Activated naive CD8-positive, alpha-beta T cell treated with anti-CD3 and anti-CD28 coated beads, Interleukin-2, amount 50 U/mL, for 16 hours (primary cell): Measurements from ENCODE around the gene AK9.
"Not testable (repeated sequence)": the region's sequence is repeated elsewhere in the genome, so short reads cannot be mapped to it uniquely, and the experiment has no call there.

Experiments
- DNase-seq: peaks from one replicate; pipeline ENCODE4 v3.0.0-alpha.2; 2020; ENCODE audit warnings: low read depth, low spot score

Gene AK9

DNA sequence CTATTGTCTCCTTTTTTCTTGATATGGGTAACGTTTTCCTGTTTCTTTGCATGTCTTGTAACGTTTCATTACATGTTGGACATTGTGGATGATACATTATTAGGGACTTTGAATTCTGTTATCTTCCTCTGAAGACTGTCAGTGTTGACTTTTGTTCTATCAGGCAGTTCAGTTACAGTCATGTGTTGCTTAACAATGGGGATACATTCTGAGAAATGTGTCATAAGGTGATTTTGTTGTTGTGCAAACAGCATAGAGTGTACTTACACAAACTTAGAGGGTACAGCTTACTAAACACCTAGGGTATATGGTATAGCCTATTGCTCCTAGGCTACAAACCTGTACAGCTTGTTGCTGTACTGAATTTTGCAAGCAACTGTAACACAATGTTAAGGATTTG lies 64.7 kb downstream of the AK9 start:
- no peak for DNase-seq

DNA sequence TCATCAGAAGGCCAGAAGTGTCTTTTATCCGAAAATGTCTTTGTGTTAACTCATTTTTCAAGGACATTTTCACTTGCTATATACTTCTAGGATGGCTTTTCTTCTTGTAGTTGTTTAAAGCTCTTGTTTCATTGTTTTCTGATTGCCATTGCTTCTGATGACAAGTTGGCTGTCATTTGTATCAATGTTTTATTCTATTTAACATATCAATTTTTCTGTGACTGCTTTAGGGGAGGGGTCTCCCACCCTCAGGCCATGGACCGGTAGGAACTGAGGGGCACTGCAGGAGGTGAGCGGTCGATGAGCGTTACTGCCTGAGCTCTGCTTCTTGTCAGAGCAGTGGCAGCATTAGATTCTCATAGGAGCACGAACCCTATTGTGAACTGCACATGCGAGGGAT lies 65.8 kb downstream of the AK9 start:
- DNase-seq, result no peak

DNA sequence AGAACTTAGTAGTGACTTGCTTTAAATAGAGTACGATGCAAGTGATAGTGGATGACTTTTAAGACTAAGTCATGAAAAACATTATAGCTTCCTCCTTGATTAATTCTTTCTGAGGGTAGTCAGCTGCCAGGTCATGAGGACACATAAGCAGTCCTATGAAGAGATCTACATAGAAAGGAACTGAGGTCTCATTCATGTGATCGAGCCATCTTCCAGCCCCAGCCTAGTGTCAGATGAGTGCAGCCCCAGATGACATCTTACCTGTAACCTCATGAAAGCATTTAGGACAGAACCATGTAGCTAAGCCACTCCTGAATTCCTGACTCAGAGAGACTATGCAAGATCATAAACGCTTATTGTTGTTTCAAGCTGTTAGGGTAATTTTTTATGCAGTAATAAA lies 67.7 kb downstream of the AK9 start:
- no peak for DNase-seq

DNA sequence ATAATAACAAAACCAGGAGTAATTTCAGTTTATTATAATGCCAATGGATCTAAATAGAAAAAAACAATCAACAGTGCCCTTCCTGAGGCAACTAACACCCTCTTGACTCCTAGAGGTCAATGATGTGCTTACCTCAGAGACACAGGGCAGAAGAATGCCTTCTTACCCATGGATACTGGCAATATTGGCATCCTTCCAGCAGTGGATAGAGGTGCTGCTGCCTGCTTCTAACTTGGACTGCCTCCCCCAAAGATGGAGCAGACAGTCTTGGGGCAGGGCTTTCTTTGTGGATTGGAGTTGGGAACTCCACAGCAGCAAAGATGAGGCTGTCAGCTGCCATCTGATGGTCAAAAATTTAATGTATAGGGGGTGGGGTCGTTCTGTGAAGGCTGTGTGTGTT lies 78.7 kb downstream of the AK9 start:
- no peak for DNase-seq

DNA sequence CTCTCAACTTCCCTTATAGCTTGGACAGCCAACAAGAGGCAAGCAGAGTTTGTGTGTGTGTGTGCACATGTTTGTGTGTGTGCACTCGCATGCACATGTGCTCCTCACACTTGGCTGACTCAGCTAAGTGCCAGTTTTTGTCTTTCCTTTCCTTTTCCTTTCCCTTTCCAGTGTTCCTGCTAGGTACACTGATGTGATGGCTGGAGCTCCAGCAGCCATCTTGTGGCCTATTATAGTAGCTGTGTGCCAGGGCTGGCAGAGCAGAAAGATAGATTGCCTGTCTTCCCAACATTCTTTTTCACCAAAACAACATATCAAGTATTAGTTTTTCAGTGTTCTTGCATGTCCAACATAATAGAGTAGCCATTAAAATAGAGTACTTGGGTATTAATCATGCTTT lies 79.5 kb downstream of the AK9 start:
- DNase-seq, result no peak

DNA sequence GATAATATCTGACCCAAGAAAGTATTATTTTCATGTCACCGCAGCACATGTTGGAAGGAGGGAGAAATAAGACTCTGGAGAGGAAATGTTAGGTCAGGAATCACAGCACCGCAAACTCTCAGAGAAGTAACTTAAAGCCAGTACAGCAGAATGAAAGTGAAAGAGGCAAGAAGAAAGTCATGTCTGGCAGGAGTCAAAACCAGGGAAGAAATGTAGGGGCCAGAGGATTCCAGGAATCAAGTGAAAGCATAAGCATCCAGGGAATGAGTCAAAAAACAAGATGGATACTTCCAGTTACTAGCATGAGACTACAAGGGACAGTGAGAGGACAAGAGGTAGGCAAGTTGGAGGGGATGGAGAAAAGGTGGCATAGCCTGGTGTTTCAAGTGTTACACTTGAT lies 80.4 kb downstream of the AK9 start:
- DNase-seq, result no peak

DNA sequence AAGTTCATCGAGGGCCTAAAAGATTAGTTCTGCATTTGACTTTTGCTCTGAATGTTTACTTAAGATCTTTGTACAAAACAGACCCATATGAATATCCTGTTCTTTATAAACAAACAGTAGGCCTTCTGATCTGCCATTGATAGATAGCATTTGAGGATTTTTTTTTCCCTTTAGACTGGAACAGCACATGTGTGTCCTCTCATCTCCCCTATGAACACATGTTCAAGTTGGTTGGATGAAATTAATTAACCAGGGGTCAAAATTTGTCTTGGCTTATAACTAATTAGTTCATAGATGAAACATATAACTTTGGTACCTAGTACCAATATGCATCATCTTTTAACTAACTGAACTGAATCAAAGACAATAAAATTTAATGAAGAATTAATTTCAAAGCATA lies 81.3 kb downstream of the AK9 start:
- no peak for DNase-seq

DNA sequence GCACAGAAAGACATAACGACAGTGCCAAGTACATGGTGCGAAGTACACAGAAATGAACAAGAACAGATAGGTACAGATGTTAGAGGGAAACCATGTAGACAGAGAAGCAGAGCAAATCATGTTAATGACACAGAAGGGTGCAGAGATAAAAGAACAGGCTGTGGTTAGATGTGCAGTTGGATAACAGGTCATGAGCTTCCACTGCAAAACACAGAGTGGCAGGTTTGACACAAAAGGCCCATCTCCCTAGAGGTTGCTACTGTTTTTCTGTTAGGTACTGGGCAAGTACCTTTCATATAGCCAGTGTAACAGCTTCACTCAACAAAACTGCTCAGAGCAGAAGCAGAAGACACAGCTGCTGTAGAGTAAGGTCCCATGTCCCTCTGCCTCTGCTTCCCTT lies 84.6 kb downstream of the AK9 start:
- DNase-seq, result no peak

DNA sequence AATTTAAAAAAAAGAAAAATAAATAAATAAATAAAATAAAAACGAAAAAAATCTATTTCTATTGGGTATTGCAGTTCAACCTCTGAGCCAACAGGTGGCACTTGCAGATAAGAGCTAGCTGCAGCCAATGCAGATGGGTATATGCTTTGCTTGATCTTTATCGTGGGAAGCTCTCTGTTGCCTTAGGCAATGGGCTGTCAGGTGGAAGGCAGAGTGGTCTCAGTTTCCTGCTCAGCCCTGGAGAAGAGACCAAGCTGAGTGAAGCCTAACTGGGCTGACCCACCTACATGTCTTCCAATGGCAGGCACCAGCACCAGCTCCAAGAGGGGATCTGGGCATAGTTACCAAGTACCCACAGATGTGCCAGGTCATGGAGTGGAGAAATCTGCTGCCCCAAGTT lies 95.0 kb downstream of the AK9 start:
- DNase-seq, result no peak

DNA sequence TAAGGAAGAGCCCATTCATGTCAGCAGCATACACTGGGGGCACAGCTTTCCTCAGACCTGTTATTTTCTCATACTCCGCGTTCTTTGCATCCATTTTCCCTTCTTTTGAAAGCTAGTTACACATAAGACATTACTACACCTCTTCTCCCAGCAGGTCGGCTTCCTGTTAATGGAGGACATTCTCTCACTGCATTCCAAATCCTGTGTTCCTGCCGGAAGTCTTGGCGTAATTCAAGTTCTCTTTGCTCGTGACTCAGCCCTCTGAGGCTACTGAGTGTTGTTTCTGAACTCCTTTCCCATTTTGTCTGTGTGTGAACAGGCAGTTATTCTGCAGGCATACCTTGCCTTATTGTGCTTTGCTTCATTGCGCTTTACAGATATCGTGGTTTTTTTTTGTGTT lies 110.5 kb downstream of the AK9 start:
- no peak for DNase-seq

DNA sequence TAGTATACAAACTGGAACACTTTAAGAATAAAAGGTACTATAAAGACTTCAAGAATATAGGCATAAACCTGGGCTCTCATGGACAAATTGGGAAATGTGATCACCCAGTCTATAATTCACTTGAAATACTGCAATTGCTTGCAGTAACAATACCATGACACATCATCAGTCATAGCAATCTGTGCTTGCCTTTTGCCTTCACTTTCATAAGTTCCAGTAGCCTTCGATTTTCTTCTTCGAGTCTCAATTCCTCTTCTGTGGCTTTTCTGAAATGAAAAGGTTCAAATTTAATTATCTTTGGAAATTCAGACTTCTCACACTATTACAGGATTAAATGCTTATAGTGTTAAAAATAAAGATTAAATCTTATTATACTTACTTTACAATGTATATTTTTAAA lies 111.6 kb downstream of the AK9 start:
- no peak for DNase-seq

DNA sequence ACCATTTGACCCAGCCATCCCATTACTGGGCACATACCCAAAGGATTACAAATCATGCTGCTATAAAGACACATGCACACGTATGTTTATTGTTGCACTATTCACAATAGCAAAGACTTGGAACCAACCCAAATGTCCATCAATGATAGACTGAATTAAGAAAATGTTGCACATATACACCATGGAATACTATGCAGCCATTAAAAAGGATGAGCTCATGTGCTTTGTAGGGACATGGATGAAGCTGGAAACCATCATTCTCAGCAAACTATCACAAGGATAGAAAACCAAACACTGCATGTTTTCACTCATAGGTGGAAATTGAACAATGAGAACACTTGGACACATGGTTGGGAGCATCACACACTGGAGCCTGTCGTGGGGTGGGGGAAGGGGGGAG lies 121.1 kb downstream of the AK9 start:
- not testable (repeated sequence) for DNase-seq

DNA sequence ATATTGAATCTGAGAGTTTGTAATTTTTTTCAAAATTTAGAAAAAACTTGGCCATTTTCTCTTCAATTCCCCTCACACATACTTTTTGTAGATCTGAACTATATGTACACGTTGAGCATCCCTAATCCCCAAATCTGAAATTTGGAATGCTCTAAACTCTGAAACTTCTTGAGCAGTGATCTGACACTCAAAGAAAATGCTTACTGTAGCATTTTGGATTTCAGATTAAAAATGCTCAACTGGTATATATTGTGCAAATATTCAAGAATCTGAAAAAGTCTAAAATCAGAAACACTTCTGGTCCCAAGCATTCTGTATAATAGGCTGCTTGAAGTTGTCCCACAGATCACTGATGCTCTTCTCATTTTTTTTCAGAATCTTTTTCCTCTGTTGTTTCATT lies 129.2 kb downstream of the AK9 start:
- DNase-seq, result no peak

DNA sequence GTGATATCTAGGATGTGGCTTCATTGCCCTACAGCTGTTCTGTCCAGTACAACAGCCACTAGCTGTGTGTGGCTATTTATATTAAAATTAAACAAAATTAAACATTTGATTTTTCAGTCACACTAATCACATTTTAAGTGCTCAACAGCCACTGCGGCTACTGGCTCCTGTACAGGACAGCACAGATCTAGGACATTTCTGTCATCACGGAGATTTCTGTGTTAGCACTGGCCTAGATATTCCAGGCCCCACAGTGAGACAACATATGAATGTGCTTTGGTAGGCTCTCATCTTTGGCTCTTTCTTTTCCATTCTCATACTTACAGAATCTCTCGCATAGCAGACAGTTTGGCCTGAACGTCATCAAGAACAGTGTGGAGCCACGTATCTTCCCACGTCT lies 159.6 kb downstream of the AK9 start:
- no peak for DNase-seq

DNA sequence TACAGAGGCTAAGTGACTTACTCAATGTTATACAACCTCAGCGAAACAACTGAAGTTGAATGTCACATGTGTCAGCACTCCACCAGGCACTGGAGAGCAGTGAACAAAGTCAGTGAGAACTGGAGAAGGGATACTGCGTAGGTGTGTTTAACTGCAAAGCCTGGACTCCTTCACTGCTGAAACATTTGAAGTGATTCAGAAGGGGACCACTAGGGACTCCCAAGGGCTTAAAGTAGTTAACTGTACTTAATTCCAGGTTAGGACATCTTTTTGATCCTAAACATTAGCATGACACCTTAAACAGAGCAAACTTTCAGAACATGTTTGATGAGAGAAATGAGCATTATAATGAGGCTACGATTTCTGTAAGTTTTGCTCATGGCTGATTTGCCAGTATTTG lies 163.0 kb downstream of the AK9 start:
- no peak for DNase-seq

DNA sequence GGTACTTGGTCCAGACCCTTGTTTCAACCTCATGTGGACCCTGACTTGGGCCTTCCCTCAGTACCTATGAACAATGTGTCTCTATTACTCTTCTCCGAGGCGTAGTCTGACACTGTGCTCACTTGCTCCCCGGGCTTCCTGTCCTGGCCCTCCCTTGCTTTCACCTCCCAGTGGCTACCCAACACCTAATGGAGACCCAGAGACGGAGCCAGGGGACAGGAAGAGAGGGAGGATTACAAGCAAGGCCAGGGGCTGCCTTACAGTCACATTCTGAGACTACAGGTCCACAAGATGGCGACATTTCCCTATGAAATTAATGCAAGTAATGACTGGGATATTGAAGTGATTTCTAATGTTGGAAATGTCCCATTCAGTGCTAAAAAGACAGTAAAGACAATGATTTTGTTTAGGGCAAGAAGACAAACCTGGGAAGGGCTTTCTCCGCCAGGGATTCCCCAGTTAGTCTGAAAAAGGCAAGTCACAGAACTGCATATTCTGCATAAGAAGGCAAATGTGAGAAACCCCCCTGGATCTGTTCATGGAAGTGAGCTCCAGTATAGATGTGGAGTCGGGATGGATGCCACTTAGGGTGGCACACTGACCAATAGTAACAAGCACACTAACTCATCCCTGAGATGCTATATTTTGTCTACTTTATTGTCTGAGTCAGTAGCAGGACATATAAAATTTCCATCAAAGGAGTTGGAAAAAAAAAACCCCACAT lies 163.9 kb downstream of the AK9 start:
- DNase-seq, result peak; percentile 25

DNA sequence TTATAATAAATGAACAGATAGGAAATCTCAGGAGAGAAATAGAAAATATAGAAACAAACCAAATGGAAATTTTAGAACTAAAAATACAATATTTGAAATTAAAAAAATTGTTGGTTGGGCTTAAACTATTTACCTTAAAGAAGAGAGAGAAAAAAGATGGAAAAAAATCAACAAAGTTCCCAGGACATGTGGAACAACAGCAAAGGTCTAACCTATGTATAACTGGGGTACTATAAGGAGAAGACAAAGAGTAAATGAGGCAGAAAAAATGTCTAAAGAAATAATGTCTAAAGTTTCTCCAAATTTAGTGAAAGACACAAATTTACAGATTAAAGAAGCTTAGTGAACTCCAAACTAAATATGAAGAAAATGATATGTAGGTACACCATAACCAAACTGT lies 166.9 kb downstream of the AK9 start:
- DNase-seq, result no peak

DNA sequence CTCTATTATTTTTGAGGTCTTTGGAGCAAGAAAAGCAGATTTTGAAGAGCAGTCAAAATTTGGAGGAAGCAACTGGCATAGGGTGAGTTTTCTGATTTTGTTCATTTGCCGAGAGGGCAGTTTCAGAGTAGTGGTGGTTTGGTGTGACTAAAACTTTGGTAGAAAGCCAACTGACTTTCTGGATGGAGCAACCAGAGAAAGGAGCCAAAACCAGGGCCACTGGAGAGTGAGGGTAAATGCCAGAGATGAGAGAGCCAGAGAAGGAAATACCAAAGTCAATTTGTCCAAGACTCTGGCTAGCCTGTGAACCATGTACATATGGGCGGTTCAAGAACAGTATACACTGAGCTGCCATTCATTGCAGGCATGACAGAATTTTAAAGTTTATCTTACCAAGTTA lies 167.5 kb downstream of the AK9 start:
- DNase-seq, result no peak

DNA sequence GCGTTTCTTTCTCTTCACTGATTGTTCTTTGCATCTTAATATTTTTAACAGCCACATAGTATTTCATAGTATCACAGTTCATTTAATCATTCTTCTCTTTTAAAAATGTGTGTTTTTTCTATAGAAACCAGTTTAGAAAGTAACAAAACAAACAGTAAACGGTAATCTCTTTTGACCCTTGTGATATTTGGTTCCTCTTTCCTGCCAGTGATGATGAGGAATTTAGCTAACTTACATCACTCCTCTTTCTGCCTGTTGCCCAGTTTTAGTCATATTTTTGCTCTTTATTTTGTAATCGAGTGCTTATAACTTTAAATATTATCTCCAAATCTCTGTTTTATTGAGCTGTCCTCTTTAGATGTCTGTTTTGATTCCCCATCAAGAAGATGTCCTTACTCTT lies 169.9 kb downstream of the AK9 start:
- no peak for DNase-seq

DNA sequence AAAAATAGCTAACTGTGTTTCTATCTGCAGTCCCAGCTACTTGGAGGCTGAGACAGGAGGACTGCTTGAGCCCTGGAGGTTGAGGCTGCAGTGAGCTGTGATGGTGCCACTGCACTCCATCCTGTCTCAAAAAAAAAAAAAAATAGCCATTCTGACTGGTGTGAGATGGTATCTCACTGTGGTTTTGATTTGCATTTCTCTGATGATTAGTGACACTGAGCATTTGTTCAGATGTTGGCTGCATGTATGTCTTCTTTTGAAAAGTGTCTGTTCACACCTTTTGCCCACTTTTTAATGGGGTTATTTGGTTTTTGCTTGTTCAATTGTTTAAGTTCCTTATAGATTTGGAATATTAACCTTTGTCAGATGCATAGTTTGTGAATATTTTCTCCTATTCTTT lies 171.4 kb downstream of the AK9 start:
- not testable (repeated sequence) for DNase-seq

DNA sequence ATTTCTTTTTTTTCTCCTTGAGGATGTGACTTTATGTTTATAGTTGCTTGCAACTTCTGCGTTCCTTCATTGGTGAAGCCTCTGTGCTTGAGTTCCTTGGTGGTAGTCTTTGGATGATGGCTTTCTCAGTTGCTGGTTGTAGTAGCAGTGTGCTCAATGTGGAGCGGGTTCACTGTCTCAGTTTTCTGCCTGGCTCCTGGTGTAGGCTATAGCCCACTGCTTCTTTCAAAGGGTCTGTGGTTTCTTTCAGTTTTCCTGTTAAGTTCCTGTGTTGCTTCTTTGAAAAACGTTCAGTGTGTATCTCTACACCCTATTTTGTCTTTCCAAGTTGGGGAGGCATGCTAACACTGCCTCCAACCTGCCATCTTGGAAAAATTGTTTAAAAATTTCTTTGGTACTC lies 174.1 kb downstream of the AK9 start:
- no peak for DNase-seq

DNA sequence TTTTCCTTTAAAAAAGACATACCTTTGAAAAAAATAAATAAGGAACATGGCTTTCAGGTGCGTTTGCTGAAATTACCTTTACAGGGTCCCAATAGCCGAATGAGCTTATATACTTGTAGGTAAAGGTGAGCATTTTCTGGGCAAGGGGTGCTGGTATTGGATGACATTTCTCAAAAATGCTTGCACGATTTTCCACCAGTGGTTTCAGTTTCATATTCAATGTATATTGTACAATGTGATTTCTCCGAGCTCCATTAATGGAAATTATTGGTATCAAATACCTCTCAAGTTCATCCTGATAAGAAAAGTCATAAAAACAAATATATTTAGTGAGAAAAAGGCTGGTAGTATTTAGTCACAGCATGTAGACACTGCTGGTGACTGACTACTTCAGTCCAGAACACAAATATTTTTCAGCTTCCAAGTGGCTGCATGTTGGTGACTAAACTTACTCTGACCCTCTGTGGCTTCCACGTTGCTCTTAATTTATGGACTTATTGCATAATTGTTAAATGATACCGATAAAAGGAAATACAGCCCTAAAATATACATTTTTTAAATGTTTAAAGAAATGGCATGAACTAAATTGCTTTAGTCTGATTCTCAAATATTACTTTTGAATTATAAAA lies 175.1 kb downstream of the AK9 start:
- DNase-seq, result no peak

DNA sequence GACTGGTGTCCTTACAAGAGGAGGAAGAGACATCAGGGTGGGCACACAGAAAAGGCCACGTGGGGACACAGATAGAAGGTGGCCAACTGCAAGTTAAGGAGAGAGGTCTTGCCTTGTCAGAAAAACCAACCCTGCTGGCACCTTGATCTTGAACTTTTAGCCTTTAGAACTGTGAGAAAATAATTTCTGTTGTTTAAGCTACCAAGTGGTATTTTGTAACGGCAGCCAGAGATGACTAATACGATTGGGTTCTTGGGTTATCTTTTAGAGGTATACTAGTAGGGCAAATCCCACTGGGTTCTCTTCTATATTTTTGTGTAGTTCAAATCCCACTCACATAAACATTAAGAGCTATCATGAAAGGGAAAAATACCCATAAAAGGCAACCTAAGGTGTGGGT lies 176.1 kb downstream of the AK9 start:
- DNase-seq, result no peak

DNA sequence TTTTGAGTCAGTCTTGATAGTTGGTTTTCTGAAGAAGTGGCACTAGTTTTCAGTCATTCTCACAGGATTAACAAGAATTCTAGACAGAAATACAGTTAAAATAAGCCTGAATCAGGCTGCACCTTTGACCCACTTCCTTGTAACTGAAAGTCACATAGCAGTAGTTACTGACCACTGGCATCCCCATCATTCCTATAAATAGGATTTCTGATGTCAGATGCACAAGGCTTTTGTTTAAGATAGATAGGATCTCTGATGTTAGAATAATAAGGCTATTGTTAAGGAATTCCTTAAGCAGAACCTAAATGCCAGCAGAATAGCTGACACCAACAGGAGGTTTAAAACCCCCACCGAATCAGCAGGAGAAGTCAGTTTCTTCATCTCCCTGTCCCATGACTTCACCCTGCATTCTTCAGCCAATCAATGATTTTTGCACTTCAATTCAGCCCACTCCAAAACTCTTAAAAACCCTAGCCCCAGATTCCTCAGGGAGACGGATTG lies 177.4 kb downstream of the AK9 start:
- no peak for DNase-seq
